Vagina (tissue), 2 donors: ENCODE measurements around the gene SUPT20HL1. TPM values are rescaled to one million over a fixed set of nuclear protein-coding genes. Genes with fewer than 3 reads are reported as not detected.
"Not testable (repeated sequence)": the region's sequence is repeated elsewhere in the genome, so short reads cannot be mapped to it uniquely, and the experiment has no call there.

Experiments
- DNase-seq, 2 donors: peaks; one replicate each; pipeline ENCODE4 v3.0.0-alpha.2; 2017; ENCODE audit errors: extremely low spot score in 2 of 2
- H3K27ac ChIP-seq: fragments of 200-600 bp; sonication (generic); one replicate; pipeline ENCODE4 v1.5.1; 2019
- H3K27me3 ChIP-seq: fragments of 200-600 bp; sonication (generic); one replicate; pipeline ENCODE4 v1.5.1; 2019
- H3K36me3 ChIP-seq, 2 donors: fragments of 200-600 bp; sonication (generic); one replicate each; pipeline ENCODE4 v1.5.1; 2017 to 2019
- H3K4me1 ChIP-seq: fragments of 200-600 bp; sonication (generic); one replicate; pipeline ENCODE4 v1.5.1; 2019
- H3K4me3 ChIP-seq, 2 donors: fragments of 200-600 bp; sonication (generic); 1 replicate in 1 of 2; 2 replicates in 1 of 2; pipeline ENCODE4 v1.5.1; 2016 to 2019
- H3K9me3 ChIP-seq: fragments of 200-600 bp; sonication (generic); one replicate; pipeline ENCODE4 v1.5.1; 2019
- POLR2A ChIP-seq, 2 donors: fragments of 450-650 bp; IDR thresholded peaks; one replicate each; pipeline ENCODE4 v1.6.1; 2017; ENCODE audit warnings: antibody characterized with exemption in 2 of 2, mild to moderate bottlenecking in 2 of 2, moderate library complexity in 2 of 2
- POLR2AphosphoS5 ChIP-seq, 2 donors: sonication (generic); formaldehyde crosslinking; IDR thresholded peaks; one replicate each; pipeline ENCODE4 v1.9.0; 2017; ENCODE audit warnings: antibody characterized with exemption in 2 of 2, mild to moderate bottlenecking in 2 of 2, low read depth in 1 of 2; ENCODE audit not compliant: insufficient read depth in 1 of 2
- intact Hi-C: fragments of 100-400 bp; cut with DNase I; formaldehyde crosslinking; loops from one replicate; pipeline ENCODE4 v1.15.1; 2023
- total RNA-seq: library from RNA; depleted of rRNA; stranded (reverse); fragments of >200 nt; gene quantifications from one replicate; pipeline ENCODE4 v1.2.3, GENCODE V29; 2016
- TF ChIP-seq, protein P1 (sequence below), 3 experiments: fragments of 450-650 bp in 2 of 3; fragments of 200-600 bp in 1 of 3; sonication (generic) in 1 of 3; IDR thresholded peaks; one replicate each; pipeline ENCODE4 v1.5.1; 2017 to 2019; ENCODE audit warnings: antibody characterized with exemption in 3 of 3, mild to moderate bottlenecking in 2 of 3, moderate library complexity in 2 of 3

SUPT20HL1 gene
- total RNA-seq, 1 donor from 2014 or later, result not detected

DNA sequence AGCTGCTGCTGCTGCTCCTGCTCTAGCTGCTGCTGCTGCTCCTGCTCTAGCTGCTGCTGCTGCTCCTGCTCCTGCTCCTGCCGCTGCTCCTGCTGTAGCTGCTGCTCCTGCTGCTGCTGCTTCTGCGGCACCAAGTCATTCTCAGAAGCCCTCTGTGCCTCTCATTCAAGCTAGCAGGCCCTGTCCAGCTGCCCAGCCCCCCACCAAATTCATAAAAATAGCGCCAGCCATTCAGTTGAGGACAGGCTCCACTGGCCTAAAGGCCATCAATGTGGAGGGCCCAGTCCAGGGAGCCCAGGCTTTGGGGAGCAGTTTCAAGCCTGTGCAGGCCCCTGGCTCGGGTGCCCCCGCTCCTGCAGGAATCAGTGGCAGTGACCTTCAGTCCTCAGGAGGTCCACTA is 3.9 kb downstream of the SUPT20HL1 start:
- H3K27ac ChIP-seq, result peak overlapping the region; percentile 13
- H3K4me3 ChIP-seq, result no peak overlapping the region
- no peak for TF ChIP-seq POLR2A (IDR thresholded peaks at IDR 0.05)
- TF ChIP-seq POLR2AphosphoS5 (IDR thresholded peaks at IDR 0.05; ENCODE audit: insufficient read depth in 1 of 2, low read depth in 1 of 2), result no peak
- TF ChIP-seq, protein P1, sequence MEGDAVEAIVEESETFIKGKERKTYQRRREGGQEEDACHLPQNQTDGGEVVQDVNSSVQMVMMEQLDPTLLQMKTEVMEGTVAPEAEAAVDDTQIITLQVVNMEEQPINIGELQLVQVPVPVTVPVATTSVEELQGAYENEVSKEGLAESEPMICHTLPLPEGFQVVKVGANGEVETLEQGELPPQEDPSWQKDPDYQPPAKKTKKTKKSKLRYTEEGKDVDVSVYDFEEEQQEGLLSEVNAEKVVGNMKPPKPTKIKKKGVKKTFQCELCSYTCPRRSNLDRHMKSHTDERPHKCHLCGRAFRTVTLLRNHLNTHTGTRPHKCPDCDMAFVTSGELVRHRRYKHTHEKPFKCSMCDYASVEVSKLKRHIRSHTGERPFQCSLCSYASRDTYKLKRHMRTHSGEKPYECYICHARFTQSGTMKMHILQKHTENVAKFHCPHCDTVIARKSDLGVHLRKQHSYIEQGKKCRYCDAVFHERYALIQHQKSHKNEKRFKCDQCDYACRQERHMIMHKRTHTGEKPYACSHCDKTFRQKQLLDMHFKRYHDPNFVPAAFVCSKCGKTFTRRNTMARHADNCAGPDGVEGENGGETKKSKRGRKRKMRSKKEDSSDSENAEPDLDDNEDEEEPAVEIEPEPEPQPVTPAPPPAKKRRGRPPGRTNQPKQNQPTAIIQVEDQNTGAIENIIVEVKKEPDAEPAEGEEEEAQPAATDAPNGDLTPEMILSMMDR (IDR thresholded peaks at IDR 0.05), result no peak

DNA sequence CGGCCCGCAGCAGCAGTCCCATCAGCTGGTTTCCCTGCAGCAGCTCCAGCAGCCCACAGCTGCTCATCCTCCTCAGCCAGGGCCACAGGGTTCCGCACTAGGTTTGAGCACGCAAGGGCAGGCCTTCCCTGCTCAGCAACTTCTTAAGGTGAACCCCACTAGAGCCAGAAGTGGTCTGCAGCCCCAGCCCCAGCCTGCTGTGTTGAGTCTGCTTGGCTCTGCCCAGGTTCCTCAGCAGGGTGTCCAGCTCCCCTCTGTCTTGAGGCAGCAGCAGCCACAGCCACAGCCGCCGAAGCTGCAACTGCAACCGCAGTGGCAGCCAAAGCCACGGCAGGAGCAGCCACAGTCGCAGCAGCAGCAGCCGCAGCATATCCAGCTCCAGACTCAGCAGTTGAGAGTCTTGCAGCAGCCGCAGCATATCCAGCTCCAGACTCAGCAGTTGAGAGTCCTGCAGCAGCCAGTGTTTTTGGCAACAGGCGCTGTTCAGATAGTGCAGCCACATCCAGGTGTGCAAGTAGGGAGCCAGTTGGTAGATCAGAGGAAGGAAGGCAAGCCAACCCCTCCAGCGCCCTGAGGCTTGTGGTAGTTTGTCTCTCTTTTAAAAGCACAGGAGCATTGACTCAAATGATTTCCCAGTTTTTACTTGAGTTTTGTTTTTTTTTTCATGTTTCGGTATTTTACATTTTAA is 4.6 kb downstream of the SUPT20HL1 start:
- DNase-seq, result no peak
- TF ChIP-seq POLR2A (IDR thresholded peaks at IDR 0.05) (no peak), POLR2AphosphoS5 (IDR thresholded peaks at IDR 0.05; ENCODE audit: insufficient read depth in 1 of 2, low read depth in 1 of 2) (no peak)
- TF ChIP-seq, protein P1 (IDR thresholded peaks at IDR 0.05), result no peak
- Histone ChIP-seq H3K27me3 (no peaks in the 10 kb centered on the region), H3K4me3 (no peak overlapping the region), H3K36me3 (no peaks in the 10 kb centered on the region), H3K27ac (peak overlapping the region; percentile 13), H3K9me3 (no peaks in the 10 kb centered on the region), H3K4me1 (no peaks in the 10 kb centered on the region)
- intact Hi-C loops, result no loop called here

More for the DNA sequence above, 3.9 kb downstream of the SUPT20HL1 start:
- Histone ChIP-seq H3K36me3 (no peaks in the 10 kb centered on the region), H3K4me1 (no peaks in the 10 kb centered on the region), H3K27me3 (no peaks in the 10 kb centered on the region), H3K9me3 (no peaks in the 10 kb centered on the region)
- DNase-seq, result no peak
- intact Hi-C loops, result no loop called here

DNA sequence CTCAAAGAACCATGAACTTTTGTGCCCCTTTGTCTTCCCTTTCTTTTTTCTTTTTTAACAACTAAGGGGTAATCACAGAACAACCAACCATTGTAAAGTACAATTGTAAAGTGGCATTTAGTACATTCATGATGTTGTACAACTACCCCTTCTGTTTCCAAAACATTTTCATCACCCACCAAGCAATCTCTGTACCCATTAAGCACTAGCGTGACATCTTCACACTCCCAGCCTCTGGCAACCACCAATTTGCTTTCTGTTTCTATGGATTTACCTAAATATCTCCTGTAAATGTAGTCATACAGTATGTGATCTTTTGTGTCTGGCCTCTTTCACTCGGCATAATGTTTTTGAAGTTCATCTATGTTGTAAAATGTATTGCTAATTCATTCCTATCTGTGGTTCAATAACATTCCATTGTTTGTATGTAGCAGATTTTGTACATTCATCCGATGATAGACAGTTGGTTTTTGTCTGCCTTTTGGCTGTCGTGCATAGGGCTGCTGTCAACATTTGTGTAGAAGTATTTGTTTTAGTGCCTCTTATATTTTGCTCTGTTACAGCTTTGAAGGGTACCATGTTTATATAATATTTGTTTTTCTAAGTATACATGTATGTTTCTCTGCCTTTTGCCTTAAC is 6.4 kb downstream of the SUPT20HL1 start:
- H3K36me3 ChIP-seq, intact Hi-C loops, H3K27me3 ChIP-seq, H3K9me3 ChIP-seq, H3K4me1 ChIP-seq, H3K27ac ChIP-seq, H3K4me3 ChIP-seq, DNase-seq: not testable (repeated sequence)

DNA sequence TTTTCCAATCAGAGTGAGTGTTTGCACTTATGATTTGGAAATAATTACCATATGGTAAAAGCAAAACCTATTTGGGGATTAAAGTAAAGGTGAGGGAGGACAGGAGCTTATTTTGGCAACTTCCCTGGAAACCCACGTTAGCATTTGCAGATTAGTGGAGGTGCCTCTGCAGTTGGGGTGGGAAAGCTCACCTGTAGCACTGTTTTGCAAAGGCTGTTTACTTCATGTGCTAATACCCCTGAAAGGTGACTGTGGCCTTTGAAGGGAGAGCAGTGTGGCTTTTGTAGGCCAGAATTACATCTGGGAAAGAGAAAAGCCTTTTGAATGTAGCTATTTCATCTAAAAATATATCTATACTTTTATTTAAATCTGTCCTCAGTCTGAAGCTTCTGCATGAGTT is 9.4 kb downstream of the SUPT20HL1 start:
- no peaks in the 10 kb centered on the region for H3K27me3 ChIP-seq
- intact Hi-C loops, result no loop called here
- H3K9me3 ChIP-seq, result no peaks in the 10 kb centered on the region
- TF ChIP-seq POLR2AphosphoS5 (IDR thresholded peaks at IDR 0.05; ENCODE audit: insufficient read depth in 1 of 2, low read depth in 1 of 2) (no peak), POLR2A (IDR thresholded peaks at IDR 0.05) (no peak)
- TF ChIP-seq, protein P1 (IDR thresholded peaks at IDR 0.05), result no peak
- H3K4me1 ChIP-seq, result no peaks in the 10 kb centered on the region
- no peak overlapping the region for H3K4me3 ChIP-seq
- DNase-seq, result no peak
- H3K36me3 ChIP-seq, result no peaks in the 10 kb centered on the region
- no peak overlapping the region for H3K27ac ChIP-seq

DNA sequence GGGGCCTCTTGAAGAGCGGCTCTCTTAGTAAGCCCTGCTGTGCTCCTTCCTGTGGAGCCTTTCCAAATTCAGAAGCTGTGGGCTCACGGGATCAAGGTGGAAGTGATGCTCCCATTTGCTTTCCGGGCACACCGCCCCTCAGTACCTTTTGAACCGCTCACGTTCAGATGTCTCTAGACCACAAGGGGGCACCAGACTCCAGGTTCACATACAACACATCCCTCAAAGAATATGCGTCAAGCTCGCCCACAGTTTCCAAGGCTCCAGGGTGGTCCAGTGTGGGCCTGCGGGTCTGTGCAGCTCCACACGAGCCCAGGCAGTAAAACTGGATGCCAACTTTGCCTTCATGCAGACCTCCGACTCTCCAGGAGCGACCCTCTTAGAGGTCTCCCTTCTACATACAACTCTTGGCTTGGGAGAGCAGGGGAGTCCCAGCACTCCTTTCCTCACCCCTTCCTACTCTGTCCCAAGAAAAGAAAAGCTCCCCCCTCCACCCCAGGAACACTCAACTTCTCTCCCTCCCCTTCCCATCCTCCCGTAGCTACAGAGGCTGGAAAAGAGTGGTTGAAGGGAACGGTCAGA is 11.0 kb downstream of the SUPT20HL1 start:
- Histone ChIP-seq H3K9me3 (no peaks in the 10 kb centered on the region), H3K36me3 (no peaks in the 10 kb centered on the region), H3K27ac (no peak overlapping the region), H3K4me3 (no peak overlapping the region), H3K4me1 (no peaks in the 10 kb centered on the region), H3K27me3 (no peaks in the 10 kb centered on the region)
- no peak for DNase-seq
- intact Hi-C loops, result no loop called here
- TF ChIP-seq POLR2A (IDR thresholded peaks at IDR 0.05), result no peak
- TF ChIP-seq, protein P1 (IDR thresholded peaks at IDR 0.05), result peak in 2 of 3 experiments; percentile 22 to 51
